Chondrocyte (in vitro differentiated cells): ENCODE results near the gene ITGB4. TPM values are rescaled to one million over a fixed set of nuclear protein-coding genes. Genes with fewer than 3 reads are reported as not detected.

Source experiments
- DNase-seq: peaks from one replicate; pipeline ENCODE4 v3.0.0; 2021; ENCODE audit warnings: mixed read lengths, low spot score
- H3K27ac Mint-ChIP-seq: one replicate; pipeline ENCODE4 v1.8.0; 2021; ENCODE audit warnings: mild to moderate bottlenecking, moderate library complexity, mixed read lengths; ENCODE audit not compliant: unreplicated experiment
- H3K27me3 Mint-ChIP-seq: 2 replicates; pipeline ENCODE4 v1.8.0; 2021; ENCODE audit warnings: low read depth, mixed read lengths
- H3K36me3 Mint-ChIP-seq: 2 replicates; pipeline ENCODE4 v1.8.0; 2021; ENCODE audit warnings: low read depth, mixed read lengths
- H3K4me1 Mint-ChIP-seq: 2 replicates; pipeline ENCODE4 v1.8.0; 2021; ENCODE audit warnings: low read depth, mild to moderate bottlenecking, mixed read lengths
- H3K4me3 Mint-ChIP-seq: one replicate; pipeline ENCODE4 v1.8.0; 2021; ENCODE audit warnings: mild to moderate bottlenecking, moderate library complexity, mixed read lengths; ENCODE audit not compliant: unreplicated experiment
- H3K9me3 Mint-ChIP-seq: 2 replicates; pipeline ENCODE4 v1.8.0; 2021; ENCODE audit warnings: low read depth, mixed read lengths
- CTCF ChIP-seq: fragments of 200-600 bp; sonication (generic); IDR thresholded peaks from 2 replicates; pipeline ENCODE4 v1.5.0; 2021; ENCODE audit warnings: antibody characterized with exemption, mild to moderate bottlenecking, moderate library complexity
- total RNA-seq: library from RNA; stranded (reverse); gene quantifications from 3 replicates; pipeline ENCODE4 v1.2.1, GENCODE V29; 2021

The ITGB4 gene
- total RNA-seq, 1 donor from 2014 or later: 5.6 TPM

DNA sequence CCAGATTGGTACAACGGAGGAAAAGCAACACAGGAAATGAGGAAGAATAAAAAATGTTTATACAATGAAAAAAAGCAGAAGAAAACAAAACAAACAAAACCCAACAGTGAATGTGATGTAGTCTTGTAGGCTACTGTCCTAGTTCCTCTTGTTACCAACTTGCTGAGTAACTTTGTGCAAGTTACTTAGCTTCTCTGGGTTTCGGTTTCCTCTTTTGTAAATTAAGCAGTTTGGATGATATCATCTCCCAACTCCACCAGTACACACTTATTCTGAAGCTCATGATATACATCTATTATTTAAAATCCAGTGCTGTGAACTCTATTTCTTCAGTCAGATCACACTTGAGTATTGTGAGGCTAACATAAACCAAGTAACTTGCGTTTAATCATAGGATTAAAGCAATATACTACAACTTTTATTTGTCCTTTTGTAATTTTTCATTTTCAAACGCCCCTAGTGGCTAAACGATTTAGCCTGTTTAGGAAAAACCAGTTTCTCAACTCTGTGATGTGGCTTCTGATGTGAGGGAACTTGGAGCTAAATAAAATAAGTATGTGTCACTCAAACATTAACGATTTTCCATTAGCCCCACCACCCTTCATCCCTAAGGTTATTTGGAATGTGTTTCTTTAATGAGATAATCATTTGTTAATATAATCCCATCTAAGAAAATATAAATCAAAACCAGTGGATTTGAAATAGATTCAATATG is 62.0 kb downstream of the ITGB4 start:
- Mint-ChIP-seq H3K36me3 (peaks cover 9% of the 10 kb centered on the region), H3K9me3 (no peaks in the 10 kb centered on the region), H3K4me3 (peak overlapping the region; percentile 6), H3K4me1 (peaks cover 47% of the 10 kb centered on the region), H3K27ac (peak overlapping the region; percentile 99), H3K27me3 (no peaks in the 10 kb centered on the region)
- peak; percentile 88 for TF ChIP-seq CTCF
- no peak for DNase-seq

DNA sequence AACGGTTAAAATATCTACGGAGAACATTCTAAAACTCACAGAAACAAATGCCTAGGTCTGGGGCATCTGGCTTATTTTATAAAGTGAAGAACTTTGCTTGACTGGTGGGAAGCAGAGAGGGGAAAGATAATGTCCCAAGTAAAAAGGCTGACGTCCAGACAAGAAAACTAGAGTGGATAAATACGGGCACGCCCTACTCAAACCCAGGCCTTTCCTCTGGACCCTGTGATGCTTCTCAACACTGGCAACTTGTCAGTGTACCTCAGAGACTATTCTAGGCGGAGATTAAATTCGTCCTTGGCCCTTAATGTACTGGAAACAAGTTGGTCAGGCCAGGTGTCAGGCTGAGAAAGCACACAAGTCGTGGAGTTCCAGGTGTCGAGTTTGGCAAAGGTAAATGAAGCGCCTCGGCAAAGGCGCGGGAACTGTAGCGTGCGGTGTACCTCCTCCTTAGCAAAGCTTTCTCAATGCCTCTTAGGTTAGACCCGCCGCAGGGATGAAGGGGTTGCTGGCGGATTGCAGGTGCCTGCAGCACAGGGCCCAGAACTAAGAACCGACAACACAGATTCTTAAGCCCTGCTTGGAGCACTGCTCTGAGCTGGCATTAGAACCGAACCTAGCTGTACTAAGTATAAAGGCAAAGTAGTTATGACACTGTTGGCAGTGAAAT is 62.7 kb downstream of the ITGB4 start:
- peaks cover 3% of the 10 kb centered on the region for H3K36me3 Mint-ChIP-seq
- DNase-seq: no peak
- TF ChIP-seq CTCF: no peak
- no peaks in the 10 kb centered on the region for H3K9me3 Mint-ChIP-seq
- H3K27me3 Mint-ChIP-seq: no peaks in the 10 kb centered on the region
- peaks cover 46% of the 10 kb centered on the region for H3K4me1 Mint-ChIP-seq
- H3K27ac Mint-ChIP-seq: peak overlapping the region; percentile 99
- peak overlapping the region; percentile 83 for H3K4me3 Mint-ChIP-seq

DNA sequence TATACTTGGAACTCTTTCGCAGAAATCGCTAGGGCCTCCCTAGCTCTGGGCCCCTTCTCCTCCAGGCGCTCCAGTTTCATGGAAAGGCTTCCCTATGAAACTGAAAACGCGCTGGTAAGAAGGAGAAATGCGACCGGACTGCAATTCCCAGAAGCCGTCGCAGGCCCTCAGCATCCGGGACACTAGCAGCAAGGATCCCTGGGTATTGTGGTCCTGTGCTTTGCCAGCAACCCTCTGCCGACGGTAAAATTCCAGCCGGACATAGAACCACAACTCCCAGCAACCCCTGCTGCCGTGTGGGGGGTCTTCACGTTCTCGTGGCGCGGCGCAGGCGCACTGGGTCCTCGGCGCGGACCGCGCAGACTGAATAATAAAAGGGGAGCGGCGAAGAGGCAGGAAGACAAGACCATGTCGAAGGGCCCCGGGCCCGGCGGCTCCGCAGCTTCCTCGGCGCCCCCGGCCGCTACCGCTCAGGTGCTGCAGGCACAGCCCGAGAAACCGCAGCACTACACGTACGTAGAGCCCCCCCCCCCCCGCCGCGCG is 63.3 kb downstream of the ITGB4 start, which contains the start of gene UNK:
Gene UNK (plus strand): TSS at position 334 of the 543 bp plus-strand sequence. CDS start 75 bp downstream, at position 409.
- Mint-ChIP-seq H3K4me1 (peaks cover 45% of the 10 kb centered on the region), H3K27me3 (no peaks in the 10 kb centered on the region), H3K4me3 (peak within 1 kb of the TSS; percentile 83), H3K36me3 (peaks cover 2% of the 10 kb centered on the region), H3K27ac (peak within 1 kb of the TSS; percentile 99), H3K9me3 (no peaks in the 10 kb centered on the region)
- TF ChIP-seq CTCF: no peak
- DNase-seq: peak; percentile 98

DNA sequence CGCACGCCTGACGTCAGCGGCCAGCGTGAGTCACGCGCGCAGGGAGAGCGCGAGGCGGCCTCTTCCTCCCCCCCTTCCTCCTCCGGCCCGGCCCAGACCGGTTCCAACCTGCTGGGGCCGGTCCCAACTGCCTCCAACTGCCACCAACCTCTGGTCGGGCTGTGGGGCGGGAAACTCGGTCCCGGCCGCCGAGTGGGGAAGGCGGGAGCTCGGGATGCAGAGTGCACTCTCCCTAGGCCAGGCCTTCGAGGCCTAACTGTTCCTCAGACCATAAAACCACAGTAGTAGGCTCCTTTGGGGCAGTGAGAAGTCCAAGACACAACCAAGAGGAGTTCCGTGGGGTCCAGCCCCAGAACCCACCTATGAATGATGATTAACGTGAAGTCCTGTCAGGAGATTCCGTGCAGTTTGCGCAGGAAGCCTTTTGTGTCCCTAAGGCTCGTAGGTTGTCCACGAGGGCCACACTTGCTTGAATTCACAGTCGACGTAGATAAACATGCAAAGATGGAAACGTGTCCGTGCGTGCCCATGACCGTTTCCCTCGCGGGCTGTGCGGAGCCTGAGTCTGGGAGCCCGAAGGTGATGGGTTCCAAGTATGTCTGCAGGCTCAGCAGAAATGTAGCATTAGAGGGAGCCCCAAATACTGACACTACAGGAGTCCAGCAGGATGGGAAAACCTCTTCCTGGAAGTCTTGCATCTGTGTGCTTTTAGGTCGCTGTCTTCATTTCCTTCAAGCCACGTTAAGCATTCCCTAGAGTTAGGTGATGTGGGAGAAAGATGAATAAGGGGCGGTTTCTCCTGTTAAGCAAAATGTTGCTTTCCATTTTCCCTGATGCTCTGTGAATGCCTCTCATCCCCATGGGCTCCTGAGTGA is 64.0 kb downstream of the ITGB4 start:
- H3K9me3 Mint-ChIP-seq: no peaks in the 10 kb centered on the region

More for the DNA sequence above, 64.0 kb downstream of the ITGB4 start:
- Mint-ChIP-seq H3K4me1 (peaks cover 39% of the 10 kb centered on the region), H3K27ac (peak overlapping the region; percentile 99), H3K4me3 (peak overlapping the region; percentile 83), H3K27me3 (no peaks in the 10 kb centered on the region), H3K36me3 (no peaks in the 10 kb centered on the region)
- no peak for DNase-seq
- TF ChIP-seq CTCF: no peak
